ENCODE results near the gene MED12L. TPM values are rescaled to one million over a fixed set of nuclear protein-coding genes. Genes with fewer than 3 reads are reported as not detected.

The MED12L gene
- total RNA-seq, 1 experiment from 2014 or later: 6.4 TPM

DNA sequence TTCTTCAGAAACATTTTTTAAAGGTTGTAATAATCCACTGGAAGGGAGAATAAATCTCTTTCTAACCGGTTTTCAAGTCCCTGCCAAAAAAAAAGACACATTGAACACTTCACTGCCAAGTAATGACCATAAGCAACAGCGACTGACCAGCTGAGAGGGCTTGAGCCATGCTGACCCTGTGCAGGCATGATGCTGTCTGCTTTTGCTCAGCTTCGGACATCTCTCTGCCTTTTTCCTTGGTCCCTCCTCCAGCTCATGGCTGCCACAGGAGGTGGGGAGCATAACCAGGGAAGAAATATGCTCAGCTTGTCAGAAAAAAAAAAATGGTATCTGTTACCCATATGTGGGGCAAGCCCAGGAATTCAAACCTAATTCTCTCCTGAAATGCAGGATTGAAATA lies 373.9 kb downstream of the MED12L start:
- no peaks in the 10 kb centered on the region for H4K20me1 ChIP-seq (ENCODE audit: insufficient read depth)
- no peak overlapping the region for H3K4me2 ChIP-seq (ENCODE audit: low read length)
- H3K9ac ChIP-seq (ENCODE audit: low read length): no peak overlapping the region
- intact Hi-C loops (cut with micrococcal nuclease): no loop called here
- no peak overlapping the region for H3K4me3 ChIP-seq (replicated peaks in 1 of 2; ENCODE audit: low read depth in 1 of 2, low read length in 2 of 2)
- H3K4me1 ChIP-seq (ENCODE audit: control insufficient read depth in 1 of 2, insufficient read depth in 2 of 2, low read length in 2 of 2): no peaks in the 10 kb centered on the region
- no peak overlapping the region for H2AFZ ChIP-seq (ENCODE audit: low read depth, low read length, poor library complexity, severe bottlenecking)
- no TSS peak for BruUV-seq (replicated peaks)
- H3K36me3 ChIP-seq (ENCODE audit: control insufficient read depth in 1 of 2, insufficient read depth in 2 of 2, low read length in 2 of 2): no peaks in the 10 kb centered on the region
- no peak overlapping the region for H3K27ac ChIP-seq (ENCODE audit: low read depth, low read length)
- ATAC-seq (no peak), DNase-seq (ENCODE audit: low read depth, low spot score) (no peak)
- H3K27me3 ChIP-seq (ENCODE audit: insufficient read depth, low read length): no peaks in the 10 kb centered on the region
- no peaks in the 10 kb centered on the region for H3K79me2 ChIP-seq (ENCODE audit: insufficient read depth, low read length)
- POLR2A ChIA-PET: no interaction called here
- no peak for TF ChIP-seq ZNF274 (IDR thresholded peaks at IDR 0.05; ENCODE audit: low read depth, low read length)
- TF ChIP-seq, protein P1, sequence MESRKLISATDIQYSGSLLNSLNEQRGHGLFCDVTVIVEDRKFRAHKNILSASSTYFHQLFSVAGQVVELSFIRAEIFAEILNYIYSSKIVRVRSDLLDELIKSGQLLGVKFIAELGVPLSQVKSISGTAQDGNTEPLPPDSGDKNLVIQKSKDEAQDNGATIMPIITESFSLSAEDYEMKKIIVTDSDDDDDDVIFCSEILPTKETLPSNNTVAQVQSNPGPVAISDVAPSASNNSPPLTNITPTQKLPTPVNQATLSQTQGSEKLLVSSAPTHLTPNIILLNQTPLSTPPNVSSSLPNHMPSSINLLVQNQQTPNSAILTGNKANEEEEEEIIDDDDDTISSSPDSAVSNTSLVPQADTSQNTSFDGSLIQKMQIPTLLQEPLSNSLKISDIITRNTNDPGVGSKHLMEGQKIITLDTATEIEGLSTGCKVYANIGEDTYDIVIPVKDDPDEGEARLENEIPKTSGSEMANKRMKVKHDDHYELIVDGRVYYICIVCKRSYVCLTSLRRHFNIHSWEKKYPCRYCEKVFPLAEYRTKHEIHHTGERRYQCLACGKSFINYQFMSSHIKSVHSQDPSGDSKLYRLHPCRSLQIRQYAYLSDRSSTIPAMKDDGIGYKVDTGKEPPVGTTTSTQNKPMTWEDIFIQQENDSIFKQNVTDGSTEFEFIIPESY (IDR thresholded peaks at IDR 0.05; ENCODE audit: extremely low read depth, insufficient replicate concordance, low read length): no peak
- TF ChIP-seq, protein P2, sequence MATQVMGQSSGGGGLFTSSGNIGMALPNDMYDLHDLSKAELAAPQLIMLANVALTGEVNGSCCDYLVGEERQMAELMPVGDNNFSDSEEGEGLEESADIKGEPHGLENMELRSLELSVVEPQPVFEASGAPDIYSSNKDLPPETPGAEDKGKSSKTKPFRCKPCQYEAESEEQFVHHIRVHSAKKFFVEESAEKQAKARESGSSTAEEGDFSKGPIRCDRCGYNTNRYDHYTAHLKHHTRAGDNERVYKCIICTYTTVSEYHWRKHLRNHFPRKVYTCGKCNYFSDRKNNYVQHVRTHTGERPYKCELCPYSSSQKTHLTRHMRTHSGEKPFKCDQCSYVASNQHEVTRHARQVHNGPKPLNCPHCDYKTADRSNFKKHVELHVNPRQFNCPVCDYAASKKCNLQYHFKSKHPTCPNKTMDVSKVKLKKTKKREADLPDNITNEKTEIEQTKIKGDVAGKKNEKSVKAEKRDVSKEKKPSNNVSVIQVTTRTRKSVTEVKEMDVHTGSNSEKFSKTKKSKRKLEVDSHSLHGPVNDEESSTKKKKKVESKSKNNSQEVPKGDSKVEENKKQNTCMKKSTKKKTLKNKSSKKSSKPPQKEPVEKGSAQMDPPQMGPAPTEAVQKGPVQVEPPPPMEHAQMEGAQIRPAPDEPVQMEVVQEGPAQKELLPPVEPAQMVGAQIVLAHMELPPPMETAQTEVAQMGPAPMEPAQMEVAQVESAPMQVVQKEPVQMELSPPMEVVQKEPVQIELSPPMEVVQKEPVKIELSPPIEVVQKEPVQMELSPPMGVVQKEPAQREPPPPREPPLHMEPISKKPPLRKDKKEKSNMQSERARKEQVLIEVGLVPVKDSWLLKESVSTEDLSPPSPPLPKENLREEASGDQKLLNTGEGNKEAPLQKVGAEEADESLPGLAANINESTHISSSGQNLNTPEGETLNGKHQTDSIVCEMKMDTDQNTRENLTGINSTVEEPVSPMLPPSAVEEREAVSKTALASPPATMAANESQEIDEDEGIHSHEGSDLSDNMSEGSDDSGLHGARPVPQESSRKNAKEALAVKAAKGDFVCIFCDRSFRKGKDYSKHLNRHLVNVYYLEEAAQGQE (IDR thresholded peaks at IDR 0.05; ENCODE audit: low read depth): no peak
- RAD21 ChIA-PET (ENCODE audit: low non-redundant PET in 1 of 2, low total read pairs in 2 of 2, uncharacterized antibody in 2 of 2, unreplicated experiment in 2 of 2): no interaction called here
- H3K9me2 ChIP-seq (ENCODE audit: insufficient read depth): no peaks in the 10 kb centered on the region
- no peaks in the 10 kb centered on the region for H3K9me3 ChIP-seq (ENCODE audit: control insufficient read depth in 1 of 2, insufficient read depth in 1 of 2, low read depth in 1 of 2, low read length in 2 of 2)
- CTCF ChIA-PET: interaction anchor here (1.7 kb wide), 1 partner anchor 9 kb away, joined by 6 read pairs; no protein-coding TSS in a partner anchor
